Stimulated activated CD8-positive, alpha-beta memory T cell treated with anti-CD3 and anti-CD28 coated beads, Interleukin-4, amount 100 ng/mL, for 48 hours (primary cell): Measurements from ENCODE around the gene LPO.

Experiments used
- DNase-seq: peaks from one replicate; pipeline ENCODE4 v3.0.0-alpha.2; 2020

The LPO gene

GRCh38 chr17:58264407-58265103 is 26.2 kb downstream of the LPO start:
- no peak for DNase-seq

DNA sequence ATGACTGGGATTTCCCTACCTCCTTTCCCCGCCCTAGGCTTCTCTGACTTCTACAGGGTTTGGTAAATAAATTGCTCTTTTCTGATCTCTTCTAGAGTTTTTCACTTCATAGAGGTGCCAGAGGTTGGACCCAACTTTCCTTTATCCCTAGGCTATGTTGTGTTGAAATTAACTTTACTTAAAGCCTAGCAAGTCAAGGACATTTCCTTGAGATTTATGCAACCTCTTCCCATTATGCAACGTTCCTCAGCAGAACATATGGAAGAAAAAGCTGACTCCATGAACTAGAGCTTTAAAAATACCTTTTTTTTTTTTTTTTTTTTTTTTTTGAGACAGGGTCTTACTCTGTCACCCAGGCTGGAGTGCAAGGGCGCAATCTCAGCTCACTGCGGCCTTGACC is 26.9 kb downstream of the LPO start:
- DNase-seq = no peak

DNA sequence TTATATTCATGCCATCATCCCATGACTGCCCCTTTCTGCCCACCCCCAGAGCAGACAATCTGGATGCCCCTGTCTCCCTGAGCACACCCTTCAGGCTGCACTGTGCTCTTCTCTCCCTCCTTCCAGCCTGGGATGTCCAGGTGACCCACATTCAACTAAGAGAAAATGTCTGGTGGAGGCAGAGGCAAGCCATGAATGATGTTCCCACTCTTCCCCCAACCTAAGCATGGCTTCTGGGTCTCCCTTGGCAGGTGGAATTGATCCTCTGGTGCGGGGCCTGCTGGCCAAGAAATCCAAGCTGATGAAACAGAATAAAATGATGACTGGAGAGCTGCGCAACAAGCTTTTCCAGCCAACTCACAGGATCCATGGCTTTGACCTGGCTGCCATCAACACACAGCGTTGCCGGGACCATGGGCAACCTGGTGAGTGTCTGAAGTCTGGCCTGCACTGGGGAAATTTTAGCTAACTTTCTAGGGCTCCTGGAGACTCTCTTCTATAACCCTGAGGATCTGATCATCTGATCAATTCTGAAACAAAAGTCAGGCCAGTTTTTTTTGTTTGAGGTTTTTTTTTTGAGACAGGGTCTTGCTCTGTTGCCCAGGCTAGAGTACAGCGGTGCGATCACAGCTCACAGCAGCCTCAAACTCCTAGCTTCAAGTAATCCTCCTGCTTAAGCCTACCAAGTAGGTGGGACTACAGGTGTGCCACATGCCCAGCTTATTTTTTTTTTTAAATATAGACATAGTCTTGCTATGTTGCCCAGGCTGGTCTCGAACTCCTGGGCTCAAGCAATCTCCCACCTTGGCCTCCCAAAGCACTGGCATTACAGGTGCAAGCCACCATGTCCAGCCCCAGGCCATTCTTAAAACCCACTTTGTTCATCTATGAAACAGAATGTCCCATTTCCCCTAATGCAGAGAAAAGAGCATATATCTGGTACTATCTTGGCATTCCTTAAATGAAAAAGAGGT is 27.8 kb downstream of the LPO start:
- no peak for DNase-seq

DNA sequence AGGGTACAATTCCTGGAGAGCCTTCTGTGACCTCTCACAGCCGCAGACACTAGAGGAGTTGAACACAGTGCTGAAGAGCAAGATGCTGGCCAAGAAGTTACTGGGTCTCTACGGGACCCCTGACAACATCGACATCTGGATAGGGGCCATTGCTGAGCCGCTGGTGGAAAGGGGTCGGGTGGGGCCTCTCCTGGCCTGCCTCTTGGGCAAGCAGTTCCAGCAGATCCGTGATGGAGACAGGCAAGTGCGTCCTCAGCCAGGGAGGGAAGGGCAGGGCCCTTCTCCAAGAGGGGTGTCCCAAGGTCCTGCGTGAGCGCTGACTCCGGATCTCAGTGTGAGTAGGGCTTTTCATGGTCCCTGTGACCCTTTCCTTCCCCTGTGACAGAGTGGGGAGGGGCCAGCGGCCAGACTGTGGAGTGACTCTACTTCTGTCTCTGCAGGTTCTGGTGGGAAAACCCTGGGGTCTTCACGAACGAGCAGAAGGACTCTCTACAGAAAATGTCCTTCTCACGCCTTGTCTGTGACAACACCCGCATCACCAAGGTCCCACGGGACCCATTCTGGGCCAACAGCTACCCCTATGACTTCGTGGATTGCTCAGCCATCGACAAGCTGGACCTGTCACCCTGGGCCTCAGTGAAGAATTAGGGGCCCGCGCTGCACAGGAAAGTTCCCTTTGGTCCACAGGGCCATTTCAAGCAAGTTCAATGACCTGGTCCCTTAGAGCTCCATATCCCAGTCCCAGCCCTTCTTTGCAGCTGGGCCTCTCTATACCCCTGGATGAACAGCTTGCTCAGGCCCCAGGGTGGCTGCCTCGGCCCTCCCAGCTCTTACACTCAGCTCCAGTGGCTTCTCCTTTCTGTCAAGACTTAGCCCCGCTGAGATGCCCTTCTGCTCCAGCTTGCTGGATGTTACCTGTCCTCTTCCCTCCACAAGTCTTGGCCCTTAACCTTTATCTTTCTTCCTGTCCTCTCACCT is 29.3 kb downstream of the LPO start:
- DNase-seq = no peak

- no peak for DNase-seq
Observed at GRCh38 chr17:58268326-58268725, 29.9 kb downstream of the LPO start.

GRCh38 chr17:58268774-58269556 is 30.6 kb downstream of the LPO start:
- DNase-seq = no peak

DNA sequence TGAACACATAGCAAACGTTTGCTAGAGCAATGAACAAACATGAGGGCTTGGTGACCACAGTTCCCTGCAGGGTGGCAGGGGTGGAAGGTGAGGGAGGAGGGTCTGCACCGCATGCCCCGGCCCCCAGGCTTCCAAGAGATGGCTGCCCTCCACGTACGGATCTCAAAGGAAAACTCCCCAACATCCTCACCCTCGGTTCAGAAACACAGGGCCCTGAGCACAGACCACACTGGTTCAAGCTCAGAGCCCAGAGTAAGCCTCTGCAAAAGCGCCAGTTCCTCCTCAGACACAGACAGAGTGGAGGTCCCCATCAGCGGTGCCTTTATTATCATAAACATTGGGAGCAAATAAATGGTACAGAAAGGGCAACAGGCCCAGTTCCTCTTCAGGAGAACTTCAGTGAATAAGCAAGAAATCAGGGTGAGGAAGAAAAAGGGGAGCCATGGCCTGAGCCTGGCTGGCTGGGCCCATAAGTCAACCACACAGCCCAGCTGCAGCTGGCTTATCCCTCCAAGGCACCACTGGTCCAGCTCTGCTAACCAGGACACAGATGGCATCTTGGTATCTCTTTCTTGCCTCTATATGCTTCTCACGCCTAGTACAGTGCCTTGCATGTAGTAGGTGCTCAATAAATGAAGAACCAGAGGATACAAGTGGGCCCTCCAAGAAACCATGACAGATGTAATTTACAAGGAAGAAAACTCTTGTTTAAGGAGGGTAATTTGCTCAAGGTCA is 31.3 kb downstream of the LPO start:
- no peak for DNase-seq

DNA sequence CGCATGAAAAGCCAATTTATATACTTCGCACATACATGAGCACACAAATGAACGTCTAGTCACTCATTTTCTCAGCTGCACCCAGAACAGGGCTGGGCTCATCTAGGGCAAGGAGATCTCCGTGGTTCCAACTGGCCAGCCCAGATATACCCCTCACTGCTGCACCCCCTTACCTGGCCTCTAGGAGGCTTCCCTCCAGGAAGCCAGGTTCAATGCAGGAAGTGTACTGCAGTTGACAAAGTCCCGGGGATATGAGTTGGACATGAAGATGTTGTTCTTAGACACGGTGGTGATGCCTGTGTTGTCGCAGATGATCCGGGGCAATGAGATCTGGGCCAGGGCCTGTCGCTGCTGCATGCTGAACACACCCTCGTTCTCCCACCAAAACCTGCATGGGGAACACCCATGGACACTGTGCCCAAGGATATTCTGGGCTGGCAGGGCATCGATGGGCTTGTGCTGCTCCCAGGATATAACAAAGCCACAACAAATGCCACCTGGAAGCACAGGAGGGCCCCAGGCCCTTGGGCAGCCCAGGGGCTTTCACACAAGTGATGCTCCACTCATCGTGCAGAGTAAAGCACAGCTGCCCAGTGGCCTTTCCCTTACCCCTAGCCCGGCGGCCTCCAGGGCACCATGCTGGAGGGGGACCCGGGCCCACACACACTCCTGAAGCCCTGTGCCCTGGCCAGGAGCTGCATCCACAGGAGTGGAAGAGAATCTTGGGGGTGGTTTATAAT is 32.3 kb downstream of the LPO start:
- no peak for DNase-seq

DNA sequence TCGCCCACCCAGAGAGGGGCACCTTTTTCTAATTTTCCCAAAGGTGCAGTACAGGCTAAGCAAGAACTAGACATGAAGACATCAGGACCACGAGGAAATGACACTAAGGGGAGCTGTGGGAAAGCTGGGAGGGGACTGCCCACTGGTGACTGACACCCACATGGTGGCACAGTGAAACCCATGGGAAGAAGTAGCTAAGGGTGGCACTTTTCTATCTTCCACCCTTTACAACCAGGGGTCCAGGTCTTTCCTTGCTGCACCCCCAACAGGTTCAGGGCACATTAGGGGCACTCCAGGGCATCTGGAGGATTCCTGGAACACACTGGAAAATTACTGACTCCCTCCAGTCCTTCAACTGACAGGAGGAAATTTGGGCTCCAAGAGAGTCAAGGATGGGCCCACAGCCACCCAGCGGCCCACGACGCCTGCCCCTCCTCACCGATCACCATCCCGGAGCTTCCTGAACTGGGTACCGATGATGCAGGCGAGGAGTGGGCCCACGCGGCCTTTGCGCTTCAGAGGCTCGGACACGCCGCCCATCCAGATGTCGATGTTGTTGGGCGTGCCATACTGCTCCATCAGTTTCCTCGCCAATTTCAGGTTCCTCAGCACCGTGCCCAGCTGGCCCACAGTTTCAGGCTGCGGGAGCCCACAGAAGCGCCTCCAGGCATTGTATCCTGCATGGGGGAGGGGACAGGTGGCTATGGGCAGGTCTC is 33.0 kb downstream of the LPO start:
- DNase-seq = no peak

- no peak for DNase-seq
Observed at GRCh38 chr17:58272367-58273280, 34.2 kb downstream of the LPO start.

- no peak for DNase-seq
Observed at GRCh38 chr17:58273453-58274104, 35.2 kb downstream of the LPO start.

GRCh38 chr17:58275417-58275816 is 37.0 kb downstream of the LPO start:
- no peak for DNase-seq

DNA sequence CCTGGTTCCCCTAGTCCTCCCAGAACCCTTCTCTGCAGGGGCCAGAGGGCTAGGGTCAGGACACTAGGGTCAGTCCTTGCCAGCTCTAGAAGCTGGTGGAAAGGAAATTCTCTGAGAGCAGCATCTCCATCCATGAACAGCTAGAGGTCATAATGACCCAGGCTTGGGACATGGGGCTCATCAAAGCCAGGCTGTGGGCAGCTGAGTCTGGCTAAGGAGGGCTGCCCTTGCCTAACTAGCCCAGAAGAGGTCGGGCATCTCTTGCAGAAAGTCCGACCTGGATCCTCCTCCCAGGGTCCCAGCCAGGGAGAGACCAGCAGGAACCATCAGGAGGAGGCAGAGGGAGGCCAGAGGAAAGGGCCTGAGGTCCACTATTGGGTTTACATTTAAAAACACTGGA is 38.0 kb downstream of the LPO start:
- no peak for DNase-seq

DNA sequence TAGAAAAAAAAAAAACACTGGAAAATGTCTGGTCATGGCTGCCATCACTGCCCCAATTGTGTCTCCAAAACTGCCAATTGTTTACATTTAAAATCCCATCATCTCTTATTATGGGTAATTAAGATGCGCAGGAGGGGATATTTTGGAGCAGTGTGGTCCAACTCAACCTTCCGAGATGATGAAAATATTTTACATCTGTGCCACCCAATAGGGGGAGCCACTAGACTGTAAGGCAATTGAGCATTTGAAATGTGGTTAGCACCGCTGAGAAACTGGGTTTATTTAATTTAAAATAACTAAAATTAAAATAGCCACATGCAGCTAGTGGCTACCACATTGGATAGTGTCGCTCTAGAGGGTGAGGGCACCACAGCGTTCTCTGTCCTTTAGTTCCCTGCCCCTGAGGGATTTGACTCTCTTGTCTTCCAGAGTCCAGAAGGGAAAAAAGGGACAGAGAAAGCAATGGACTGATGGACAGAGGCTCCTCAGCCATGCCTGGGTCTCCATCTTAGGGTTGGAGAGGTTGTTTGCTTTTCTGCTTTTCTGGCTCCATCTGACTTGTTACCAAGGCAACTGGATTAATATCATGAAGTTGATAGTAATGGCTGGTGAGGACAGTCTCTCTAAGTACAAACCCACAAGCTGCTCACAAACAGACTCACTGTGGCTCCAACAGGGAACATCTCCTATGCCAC is 38.9 kb downstream of the LPO start:
- no peak for DNase-seq

GRCh38 chr17:58277802-58278595 is 39.6 kb downstream of the LPO start:
- DNase-seq = no peak

DNA sequence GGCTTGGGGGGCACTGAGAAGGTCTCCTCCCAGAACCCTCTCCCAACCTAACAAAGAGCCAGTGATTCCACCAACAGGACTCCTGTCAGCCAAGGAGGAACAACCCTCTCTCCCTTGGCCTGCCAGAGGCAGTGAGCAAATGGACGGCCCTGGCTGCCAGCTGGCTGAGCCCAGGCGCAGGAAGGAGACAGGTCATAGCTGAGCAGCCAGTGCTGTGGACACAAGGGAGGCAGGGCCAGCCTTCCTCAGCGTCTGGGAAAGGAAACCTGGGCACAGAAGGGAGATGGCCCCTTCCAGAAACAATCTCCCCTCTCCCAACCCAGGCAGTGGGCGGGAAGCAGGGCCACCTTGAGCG is 40.3 kb downstream of the LPO start:
- no peak for DNase-seq
